GM21515 (cell line): Measurements from ENCODE around the gene CDYL2.
"Not testable (repeated sequence)": the region's sequence is repeated elsewhere in the genome, so short reads cannot be mapped to it uniquely, and the experiment has no call there.

Source experiments
- ATAC-seq: cut with Tn5 transposase; IDR thresholded peaks from one replicate; pipeline ENCODE4 v1.9.1; 2021; ENCODE audit not compliant: unreplicated experiment

Gene CDYL2

DNA sequence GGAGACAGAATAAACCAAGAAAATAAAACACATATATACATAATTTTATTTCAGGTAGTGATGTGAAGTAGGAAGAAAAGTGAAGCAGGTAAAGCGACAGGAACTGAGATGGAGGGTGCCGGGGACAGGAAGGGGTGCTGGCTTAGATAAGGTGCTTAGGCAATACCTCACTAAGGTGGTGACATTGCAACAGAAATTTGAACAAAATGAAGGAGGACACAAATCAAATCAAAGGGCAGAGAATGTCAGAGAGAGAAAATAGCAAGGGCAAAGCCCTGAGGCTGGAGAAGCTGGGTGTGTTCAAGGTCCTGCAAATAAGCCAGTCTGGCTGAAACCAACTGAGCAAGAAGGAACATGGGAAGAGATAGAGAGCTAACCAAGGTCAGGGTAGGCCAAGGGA is 5.0 kb upstream of the CDYL2 start:
- no peak for ATAC-seq

DNA sequence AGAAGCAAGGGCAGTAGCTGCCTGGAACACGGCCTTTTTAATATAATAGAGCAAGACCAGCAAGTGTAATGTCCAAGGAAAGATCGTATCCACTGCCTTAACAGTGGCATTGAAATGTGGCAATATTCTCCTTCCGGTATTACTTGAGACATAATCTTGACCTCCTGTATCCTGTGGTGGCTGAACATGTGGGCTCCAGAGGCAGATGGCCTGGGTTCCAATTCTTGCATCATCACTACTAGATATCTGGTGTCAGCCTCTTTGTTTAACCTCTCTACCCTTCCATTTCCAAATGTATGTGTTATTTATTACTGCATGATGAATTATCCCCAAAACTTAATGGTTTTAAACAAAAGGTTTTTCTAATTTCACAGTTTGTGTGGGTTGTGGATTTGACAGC is 3.5 kb upstream of the CDYL2 start:
- no peak for ATAC-seq

GRCh38 chr16:80806927-80807340 is 2.5 kb upstream of the CDYL2 start:
- no peak for ATAC-seq

GRCh38 chr16:80806289-80806688 is 1.9 kb upstream of the CDYL2 start:
- ATAC-seq = no peak

DNA sequence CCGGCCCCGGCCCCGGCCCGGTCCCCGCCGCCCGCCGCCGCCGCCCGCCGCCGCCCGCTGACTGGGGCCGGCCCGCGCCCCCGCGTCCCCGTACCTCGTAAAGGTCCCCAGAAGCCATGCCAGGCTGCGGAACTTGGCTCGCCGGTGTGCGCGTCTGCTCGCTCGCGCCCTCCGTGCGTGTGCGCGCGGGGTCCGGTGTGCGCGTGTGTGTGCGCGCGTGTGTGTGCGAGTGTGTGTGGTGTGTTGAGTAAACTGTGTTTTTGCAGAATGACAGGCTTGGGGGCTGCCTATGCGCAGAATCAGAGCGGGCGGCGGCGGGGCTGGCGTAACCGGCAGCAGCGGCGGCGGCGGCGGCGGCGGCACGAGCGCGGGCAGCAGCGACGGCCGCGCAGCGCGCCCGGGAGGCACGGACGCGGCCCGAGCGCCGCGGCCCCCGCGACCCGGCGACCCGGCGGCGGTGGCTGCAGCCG is 307 bp downstream of the CDYL2 start:
- ATAC-seq = peak; percentile 35

DNA sequence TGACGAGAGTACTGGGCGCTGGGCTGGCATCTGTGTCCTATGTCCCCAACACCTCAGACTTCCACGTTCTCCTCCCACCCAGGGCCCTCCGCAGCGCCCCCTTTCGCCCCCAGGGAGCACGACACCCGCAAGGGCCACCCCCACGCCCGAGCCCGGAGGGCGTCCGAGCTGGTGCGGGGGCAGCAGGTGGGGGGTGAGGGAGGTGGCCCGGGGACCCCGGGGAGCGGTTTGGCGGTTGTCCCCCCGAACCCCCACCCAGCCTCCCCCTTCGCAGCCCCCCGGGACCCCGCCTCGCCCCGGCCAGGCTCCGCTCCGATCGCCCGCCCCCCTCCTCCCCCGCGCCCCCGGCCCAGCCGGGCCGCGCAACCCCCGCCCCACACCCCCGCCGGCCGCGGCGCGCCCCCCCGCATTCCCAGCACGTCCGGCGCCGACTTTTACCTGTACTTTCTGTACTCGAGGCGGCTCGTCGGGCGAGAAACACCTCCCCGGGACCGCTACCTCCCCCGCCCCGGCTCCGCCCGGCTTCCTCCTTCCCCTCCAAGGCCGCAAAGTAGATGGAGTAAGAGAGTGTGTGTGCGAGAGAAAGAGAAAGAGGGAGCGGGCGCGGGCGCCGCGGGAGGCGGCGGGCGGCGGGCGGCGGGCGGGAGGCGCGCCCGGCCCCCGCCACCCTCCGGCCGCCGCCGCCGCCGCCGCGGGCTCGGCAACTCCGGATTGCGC is 901 bp downstream of the CDYL2 start:
- ATAC-seq = peak; percentile 22

- ATAC-seq = no peak
Observed at GRCh38 chr16:80802902-80803301, 1.5 kb downstream of the CDYL2 start.

GRCh38 chr16:80802138-80802537 is 2.3 kb downstream of the CDYL2 start:
- no peak for ATAC-seq

DNA sequence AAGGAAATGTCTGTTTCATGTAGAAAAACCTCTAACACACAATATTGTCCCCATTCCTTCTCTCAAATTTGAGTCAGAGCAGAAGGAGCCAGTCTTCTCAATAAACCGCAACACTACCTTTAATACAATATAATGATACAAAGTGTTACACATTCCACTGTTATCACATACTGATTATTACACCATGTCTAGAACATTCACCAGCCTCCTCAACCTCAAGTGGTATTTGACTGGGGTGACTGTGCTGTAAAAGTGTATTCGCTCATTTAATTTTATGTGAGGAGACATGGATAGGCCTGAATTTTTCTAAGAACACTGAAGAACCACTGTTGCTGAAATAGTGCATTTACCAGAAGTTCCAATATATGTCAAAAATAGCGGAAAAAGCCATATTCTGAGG is 10.3 kb downstream of the CDYL2 start:
- ATAC-seq = no peak

DNA sequence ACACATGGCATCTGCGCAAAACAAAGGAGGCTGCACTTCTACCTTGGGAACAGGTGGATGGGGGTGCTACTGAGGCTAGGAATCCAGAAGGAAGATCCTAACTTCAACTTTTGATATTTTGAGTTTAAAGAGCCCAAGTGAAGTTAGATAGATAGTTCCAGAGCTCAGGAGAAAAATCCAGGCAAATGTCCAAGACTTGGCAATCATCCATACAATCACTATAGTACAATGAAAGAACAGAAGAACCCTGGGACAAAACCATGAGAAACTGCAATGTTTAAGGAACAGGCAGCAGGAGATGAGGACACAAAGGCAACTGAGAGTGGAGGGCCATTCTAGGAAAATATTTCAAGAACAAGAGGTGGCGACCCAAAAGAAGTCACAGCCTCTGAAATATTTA is 12.4 kb downstream of the CDYL2 start:
- ATAC-seq = no peak

DNA sequence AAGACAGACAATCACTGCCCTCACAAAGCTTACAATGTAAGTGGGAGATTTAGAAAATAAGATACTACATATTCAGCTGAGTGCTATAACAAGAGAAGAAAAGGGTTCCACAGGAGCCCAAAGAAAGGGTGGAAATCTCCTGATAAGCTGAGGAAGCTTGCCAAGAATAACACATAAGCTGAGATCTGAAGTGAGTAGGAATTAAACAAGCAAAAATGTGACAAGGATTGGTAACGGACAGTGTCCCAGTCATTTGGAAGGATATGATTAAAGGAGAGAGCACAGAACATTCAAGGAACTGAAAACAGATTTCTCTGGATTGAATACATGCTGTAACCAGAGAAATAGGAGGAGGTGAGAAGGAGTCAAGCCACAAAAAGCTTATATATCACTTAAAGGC is 13.0 kb downstream of the CDYL2 start:
- no peak for ATAC-seq

- ATAC-seq = no peak
Observed at GRCh38 chr16:80790751-80791150, 13.6 kb downstream of the CDYL2 start.

- no peak for ATAC-seq
Observed at GRCh38 chr16:80788027-80788426, 16.4 kb downstream of the CDYL2 start.

DNA sequence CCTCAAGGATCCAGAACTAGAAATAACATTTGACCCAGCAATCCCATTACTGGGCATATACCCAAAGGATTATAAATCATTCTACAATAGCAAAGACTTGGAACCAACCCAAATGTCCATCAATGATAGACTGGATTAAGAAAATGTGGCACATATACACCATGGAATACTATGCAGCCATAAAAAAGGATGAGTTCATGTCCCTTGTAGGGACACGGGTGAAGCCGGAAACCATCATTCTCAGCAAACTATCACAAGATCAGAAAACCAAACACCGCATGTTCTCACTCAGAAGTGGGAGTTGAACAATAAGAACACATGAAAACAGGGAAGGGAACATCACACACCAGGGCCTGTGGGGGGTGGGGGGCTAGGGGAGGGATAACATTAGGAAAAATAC is 17.8 kb downstream of the CDYL2 start:
- ATAC-seq = not testable (repeated sequence)

GRCh38 chr16:80784951-80785350 is 19.4 kb downstream of the CDYL2 start:
- ATAC-seq = no peak

GRCh38 chr16:80778703-80779102 is 25.7 kb downstream of the CDYL2 start:
- ATAC-seq = no peak

DNA sequence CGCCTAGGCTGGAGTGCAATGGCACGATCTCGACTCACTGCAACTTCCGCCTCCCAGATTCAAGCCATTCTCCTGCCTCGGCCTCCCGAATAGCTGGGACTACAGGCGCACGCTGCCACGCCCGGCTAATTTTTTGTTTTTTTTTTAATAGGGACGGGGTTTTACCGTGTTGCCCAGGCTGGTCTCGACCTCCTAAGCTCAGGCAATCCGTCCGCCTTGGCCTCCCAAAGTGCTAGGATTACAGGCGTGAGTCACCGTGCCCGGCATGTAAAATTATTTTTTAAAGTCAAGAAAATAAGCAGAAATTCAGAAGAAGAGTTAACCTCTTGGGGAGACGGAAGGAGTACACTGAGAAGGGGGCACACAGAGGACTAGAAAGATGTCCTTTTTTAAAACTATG is 27.5 kb downstream of the CDYL2 start:
- no peak for ATAC-seq

- no peak for ATAC-seq
Observed at GRCh38 chr16:80775450-80775849, 28.9 kb downstream of the CDYL2 start.

DNA sequence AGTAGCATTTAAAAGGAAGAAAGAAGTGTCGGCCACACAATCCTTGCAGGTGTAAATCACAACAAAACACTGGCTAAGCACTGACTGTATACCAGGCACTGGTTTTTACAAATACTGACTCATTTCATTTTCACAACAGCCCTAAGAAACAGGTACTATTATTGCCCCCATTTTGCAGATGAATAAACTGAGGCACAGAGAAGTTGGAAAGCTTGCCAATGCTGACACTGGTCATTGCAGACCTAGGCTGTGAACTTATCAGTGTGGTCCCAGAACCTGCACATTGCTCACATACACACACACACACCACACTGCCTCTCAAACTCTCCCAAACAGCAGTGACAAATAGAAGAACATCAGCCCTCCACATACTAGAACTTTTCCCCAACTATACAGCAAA is 37.6 kb downstream of the CDYL2 start:
- ATAC-seq = no peak

DNA sequence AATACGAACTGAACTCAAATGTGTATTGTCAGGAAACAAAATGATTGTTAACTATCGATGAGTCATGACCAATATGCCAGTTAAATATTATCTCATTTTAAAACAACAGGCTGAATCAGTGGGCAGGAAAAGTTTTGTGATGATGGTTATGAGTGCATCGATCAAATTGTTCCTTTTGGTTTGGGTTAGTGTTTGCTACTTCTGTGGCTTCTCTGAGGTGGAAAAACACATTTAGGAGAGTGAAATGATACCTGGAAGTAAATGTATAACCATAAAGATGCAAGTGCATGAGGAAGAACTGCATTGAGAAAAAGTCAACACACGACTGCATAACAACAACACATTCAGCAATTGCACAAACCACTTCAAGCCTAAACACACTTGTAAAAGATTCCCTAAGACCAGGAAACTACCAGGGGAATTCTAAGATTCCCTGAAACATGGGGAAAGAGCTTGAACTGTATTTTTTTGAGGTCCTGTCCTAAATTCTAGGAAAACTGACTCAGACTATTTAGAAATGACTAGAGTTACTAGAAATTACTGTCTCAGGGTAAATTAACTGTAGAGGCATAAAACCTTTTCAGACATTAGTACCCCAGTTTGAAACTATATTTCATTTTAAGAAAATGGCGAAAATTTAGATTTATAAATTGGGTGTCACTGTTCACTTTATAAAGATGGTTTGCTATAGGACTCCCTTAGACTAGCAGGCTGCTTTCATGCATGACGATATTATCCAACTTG is 44.8 kb downstream of the CDYL2 start:
- no peak for ATAC-seq

DNA sequence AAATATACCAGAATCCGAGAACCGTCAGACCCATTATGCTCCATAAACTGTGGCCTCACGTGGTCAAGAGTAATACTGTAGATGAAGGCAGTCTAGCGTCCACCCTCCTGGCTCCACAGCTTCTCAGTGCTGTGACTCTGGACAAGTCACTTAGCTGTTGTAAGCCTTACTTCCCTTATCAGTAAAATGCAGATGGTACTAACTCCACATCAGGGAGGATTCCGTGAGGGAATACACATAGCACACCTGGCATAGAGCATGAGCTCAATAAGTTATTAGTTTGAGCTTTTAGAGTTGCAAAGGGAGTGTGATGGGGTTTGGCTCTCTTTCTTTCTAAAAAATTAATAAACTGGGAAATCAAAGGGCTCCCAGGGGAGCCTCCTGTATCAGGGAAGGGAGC is 49.9 kb downstream of the CDYL2 start:
- ATAC-seq = no peak

GRCh38 chr16:80752541-80752940 is 51.9 kb downstream of the CDYL2 start:
- ATAC-seq = no peak

DNA sequence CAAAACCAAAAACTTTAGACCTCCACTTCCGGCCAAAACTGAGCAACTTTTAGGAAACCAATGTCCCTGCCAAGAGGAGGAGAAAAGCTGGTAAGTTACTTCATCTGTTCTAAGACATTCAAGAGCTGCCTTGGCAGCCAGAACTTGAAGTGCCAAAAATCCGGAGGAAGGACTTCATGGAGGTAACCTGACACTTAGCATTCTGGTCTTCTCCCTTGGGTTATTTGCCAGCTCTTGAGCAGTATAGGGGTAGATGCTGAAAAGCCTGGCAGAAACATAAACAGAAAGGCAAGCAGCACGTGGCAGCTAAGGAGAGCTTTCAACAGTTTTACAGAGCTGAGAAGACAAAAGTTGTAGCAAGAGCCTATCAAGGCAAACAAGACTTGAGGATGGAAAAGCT is 53.2 kb downstream of the CDYL2 start:
- ATAC-seq = no peak
